Measurements from ENCODE around the gene FAM20C.

- TF ChIP-seq CTCF (IDR thresholded peaks at IDR 0.05 in 4 of 5, conservative IDR thresholded peaks at IDR 0.05 in 1 of 5), result no peak
- no peak for TF ChIP-seq POLR2A (IDR thresholded peaks at IDR 0.05)
Observed at GRCh38 chr7:288671-289101, 96.3 kb downstream of the FAM20C start.

Data from gastrocnemius medialis (tissue), 4 donors.